ENCODE results near the gene PHETA1.
"Not testable (repeated sequence)": the region's sequence is repeated elsewhere in the genome, so short reads cannot be mapped to it uniquely, and the experiment has no call there.

Gene PHETA1

DNA sequence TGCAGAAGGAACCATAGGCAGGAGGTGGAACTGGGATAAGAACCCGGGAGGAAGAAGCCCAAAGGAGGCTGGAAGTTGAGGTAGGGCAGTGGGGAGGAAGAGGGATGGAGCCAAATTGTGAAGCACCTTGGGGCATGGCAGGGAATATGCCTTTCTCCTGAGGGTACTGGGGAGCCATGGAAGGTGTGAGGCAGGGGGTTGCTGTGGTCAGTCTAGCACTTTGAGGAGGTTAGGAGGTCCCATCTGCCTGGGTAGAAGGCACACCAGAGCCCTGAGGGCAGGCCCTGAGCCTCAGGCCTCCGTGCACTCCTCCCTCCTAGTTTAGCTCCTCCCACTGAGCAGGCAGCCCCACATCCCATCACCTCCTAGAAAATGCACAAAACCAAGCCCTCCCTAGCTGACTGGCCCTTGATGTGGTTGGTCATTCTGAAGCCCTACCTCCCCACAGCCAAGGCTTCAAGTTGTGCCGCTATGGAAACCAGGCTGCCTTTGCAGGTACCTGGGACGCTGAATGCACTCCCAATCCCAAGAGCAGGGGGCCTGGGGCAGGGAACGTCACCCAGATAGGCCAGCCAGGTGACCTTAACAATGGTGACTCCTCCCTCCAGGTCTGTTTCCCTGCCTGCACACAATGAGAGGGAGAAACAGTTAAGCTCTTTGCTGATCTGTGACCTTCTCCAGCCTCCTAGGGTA, 15.1 kb downstream of the PHETA1 start:
- intact Hi-C loops (cut with DNase I) = no loop called here
- peak in 2 of 10 donors; percentile 12 to 16 for DNase-seq

DNA sequence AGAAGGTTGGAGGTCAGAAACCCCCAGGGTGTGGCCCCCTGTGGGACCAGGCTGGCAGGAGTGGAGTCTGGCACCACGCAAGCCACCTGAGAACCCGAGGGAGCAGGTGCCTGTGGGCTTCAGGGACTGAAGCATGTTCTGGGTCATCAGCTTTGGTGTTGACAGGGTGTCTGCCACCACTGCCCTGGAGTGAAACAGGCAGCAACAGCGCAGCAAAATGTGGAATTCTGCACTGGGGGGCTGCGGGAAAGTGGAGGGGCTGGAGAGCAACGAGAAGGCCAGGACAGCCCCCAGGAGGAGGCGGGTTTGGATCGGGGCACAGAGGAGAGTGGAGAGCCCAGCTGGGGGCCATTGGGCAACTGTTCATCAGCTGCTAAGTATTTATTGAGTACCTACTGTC, 15.9 kb downstream of the PHETA1 start:
- peak in 2 of 10 donors; percentile 20 to 51 for DNase-seq
- intact Hi-C loops (cut with DNase I) = no loop called here

DNA sequence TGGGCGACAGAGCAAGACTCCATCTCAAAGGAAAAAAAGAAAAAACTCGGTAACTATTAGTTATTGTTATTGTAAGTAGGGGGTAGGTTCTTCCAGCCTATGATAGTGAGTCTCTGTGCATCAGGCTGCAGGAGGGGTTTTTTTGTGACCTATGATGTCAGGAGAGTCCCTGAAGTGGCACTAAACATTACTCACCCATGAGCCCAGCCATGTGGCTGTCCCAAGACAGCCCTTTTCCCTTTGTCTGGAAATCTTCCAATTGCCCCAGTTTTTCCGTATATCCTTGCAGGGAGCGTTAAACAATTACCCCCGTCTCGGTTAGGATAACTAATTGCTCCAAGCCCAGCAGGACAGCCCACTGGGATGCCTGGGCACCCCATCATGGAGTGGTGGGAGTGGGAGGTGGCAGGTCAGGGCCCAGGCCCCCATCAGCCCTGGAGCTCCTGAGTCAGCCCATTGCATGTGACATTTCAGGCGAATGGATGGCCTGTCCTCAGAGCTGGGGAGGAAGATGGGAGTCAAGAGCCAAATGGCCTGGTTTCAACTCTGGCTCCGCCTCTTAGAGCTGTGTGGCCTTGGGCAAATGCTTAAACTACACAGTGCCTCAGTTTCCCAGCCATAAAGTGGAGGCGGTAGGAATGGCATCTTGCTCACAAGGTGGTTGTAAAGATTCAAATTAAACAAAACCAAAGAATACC, 16.4 kb downstream of the PHETA1 start:
- intact Hi-C loops (cut with DNase I) = no loop called here
- peak in 2 of 10 donors; percentile 13 to 34 for DNase-seq

DNA sequence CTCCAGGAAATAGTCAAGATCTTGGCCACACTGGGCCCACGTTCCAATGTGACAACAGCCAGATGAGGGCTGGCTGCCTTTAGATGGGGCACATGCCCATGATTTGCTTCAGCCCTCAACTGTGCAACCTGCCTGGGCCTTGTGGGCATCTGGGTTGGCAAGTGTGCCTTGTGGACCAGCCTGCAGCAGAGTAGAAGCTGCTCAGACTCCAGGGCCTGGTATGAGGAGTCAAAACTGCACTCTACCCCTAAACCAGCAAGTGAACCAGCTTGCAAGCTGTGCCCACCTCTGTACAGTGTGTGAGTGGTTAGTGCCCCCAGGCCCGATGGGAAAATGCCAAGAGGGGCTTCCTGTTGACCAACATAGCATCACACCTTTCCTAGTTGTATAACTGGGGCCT, 17.9 kb downstream of the PHETA1 start:
- peak in 2 of 10 donors; percentile 23 to 56 for DNase-seq

DNA sequence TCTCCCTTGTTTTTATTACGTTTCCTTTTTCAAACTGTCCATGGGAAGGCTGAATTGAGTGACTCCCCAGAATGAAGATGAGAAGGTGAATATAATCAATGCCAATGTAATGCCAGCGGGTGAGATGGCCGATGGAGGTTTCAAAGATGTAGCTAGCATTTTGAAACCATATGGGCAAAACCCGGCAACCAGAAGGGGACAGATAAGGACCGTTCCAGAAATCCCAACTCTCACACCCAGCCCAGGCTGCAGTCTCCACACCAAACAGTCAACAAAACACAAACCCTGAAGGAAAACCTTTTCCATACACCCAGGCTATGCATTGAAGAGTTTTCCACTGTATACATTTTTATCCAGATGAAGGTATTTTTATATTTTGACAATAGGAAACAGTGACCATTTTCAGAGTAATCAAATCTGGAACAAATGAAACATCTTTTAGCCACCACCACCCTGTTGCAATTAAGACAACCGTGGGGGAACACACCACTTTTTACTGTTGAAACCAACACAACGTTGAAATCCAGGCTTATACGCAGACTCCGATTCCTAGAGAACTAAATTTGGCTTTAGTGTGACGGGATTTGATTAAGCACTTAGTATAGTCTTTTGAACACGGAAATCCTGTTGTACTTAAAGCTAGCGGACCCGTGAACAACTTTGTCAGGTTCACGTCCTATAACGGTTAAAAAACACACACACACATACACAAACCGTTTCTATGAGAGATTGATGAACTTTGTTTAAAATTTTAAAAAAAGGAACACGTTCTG, 19.0 kb downstream of the PHETA1 start:
- peak in 3 of 10 donors; percentile 4 to 35 (median 10) for DNase-seq
- intact Hi-C loops (cut with DNase I) = no loop called here

More for the DNA sequence above, 17.9 kb downstream of the PHETA1 start:
- intact Hi-C loops (cut with DNase I) = no loop called here

DNA sequence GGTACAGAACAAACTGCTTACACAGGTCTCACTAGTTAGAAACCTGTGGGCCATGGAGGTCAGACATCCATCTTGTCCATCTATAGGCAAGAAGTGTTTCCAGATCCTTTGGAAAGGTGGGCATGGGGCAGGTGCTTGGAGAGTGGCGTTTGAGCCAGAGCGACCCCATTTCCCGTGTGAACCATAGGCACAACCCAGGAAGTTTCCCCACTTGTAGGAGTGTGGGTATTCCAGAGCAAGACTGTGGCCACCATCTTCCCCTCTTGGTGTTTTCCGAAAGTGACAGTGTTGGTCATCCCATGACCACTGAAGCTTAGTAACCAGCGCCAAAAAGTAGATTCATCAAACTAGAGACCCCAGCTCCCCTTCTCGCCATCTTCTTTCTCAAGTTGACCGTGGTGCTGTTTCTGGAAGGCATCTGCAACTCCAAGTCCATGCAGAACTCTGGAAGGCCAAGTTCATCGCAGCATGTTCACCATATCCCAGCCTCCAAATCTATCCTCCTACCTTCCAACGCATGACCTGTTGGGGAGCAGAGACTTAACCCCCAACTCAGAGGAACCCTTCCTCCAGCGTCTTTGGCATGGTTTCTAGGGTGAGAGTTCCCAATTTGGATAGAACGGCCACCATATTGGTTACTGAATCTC, 19.7 kb downstream of the PHETA1 start:
- peak in 3 of 10 donors; percentile 13 to 45 (median 15) for DNase-seq
- intact Hi-C loops (cut with DNase I) = no loop called here

DNA sequence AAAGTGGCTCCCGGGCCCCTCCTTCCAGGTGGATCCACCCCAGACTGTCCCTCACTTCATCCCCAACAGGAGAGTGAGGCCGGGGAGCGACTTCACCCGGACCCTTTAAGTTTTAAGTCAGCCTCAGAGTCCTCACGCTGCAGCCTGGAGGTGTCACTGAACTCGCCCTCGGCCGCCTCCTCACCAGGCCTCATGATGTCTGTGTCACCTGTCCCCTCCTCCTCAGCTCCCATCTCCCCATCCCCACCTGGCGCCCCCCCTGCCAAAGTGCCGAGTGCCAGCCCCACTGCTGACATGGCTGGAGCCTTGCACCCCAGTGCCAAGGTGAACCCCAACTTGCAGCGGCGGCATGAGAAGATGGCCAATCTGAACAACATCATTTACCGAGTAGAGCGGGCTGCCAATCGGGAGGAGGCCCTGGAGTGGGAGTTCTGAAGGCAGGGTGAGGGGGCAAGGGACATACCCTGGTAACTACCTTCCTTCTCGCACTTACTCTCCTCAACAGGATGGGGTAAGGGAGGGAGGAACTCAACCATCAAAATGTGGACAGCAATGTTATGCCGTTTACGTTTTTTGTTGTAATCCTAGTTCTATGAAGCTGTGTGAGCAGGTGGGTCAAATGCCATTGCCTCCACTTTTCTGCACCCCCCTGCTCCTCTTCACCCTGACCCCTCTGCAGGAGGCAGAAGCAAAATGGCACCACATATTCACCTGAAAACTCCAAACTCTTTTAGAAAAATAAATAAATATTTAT, 20.8 kb downstream of the PHETA1 start:
- peak in 3 of 10 donors; percentile 47 to 78 (median 70) for DNase-seq
- intact Hi-C loops (cut with DNase I) = no loop called here

DNA sequence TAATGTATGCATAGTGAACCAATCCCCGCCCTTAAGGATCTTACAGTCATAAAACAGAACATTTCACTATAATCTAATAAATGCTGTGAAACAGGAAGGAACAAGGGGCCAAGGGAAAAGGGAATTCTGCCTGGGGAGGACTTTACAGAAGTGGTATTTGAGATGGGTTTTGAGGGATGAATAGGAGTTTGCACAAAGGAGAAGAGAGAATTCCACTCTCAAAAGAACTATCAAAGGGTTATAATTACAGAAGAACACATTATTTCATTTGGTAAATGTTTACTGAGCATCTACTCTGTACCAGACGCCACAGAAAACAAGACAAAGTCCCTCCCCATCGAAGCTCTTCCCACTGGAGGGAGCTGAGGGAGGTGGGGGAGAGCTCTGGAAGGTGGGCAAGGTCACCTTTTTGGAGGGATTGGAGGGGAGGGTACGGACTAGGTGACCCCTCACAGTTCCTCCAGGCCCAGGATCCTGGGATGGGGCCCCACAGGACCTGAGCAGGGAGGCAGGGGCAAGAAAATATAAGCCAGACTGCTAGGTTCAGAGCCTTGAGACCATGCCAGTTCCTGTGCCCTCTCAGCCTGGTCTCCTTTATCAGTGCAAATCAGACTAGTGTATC, 24.5 kb downstream of the PHETA1 start:
- DNase-seq = peak in 3 of 10 donors; percentile 5 to 17 (median 5)
- intact Hi-C loops (cut with DNase I) = no loop called here

DNA sequence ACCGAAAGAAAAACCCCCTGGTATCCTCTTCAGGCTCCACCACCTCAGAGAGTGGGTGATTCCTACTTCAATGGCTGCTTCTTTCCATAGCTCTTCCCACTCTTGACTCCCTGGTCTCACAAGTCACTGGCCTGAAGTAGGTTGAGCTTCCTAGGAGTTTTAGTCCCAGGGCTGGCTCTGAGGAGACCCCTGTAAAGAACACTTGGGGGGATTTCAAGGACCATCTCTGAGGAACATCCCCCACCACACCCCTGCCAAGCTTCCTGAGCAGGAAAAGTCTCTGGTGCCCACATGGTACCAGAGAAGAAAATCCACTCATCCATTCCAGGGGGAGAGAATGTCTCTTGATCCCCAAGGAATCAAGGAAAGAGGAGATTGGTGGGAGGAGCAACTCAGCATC, 25.7 kb downstream of the PHETA1 start:
- intact Hi-C loops (cut with DNase I) = no loop called here
- DNase-seq = peak in 2 of 10 donors; percentile 4 to 16

DNA sequence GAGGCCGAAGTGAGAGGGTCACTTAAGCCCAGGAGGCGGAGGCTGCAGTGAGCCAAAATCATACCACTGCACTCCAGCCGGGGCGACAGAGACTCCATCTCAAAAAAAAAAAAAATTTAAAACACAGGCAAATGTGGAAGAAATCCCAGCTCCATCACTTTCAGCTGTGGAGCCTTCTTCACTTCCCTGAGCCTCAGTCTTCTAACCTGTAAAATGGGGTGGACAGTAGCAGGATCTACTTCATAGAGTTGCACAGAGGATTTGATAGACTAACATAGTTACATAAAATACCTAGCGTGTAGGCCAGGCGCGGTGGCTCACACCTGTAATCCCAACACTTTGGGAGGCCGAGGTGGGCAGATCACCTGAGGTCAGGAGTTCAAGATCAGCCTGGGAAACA, 26.5 kb downstream of the PHETA1 start:
- peak in 3 of 10 donors; percentile 6 to 25 (median 18) for DNase-seq
- intact Hi-C loops (cut with DNase I) = no loop called here

DNA sequence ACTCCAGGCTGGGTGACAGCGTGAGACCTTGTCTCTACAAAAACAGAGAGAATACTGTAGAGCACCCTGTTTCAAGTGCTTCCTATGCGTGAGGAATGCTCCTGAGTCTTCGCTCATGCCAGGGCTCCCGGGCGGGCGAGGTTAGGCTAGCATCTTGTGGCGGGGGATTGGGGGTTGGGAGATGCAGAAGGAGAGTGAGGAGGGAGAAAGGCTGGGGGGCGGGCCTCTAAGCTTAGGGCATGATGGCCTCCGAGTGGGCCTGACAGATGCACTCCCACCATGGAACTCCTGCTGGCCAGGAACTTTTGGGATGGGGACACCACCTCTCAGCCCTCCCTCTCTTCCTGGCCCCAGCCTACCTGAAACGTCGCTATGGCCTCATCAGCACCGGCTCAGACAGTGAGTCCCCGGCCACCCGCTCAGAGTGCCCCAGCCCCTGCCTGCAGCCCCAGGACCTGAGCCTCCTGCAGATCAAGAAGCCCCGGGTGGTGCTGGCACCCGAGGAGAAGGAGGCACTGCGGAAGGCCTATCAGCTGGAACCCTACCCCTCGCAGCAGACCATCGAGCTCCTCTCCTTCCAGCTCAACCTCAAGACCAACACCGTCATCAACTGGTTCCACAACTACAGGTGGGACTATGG, 27.3 kb downstream of the PHETA1 start:
- intact Hi-C loops (cut with DNase I) = no loop called here
- DNase-seq = peak in 2 of 10 donors; percentile 58

DNA sequence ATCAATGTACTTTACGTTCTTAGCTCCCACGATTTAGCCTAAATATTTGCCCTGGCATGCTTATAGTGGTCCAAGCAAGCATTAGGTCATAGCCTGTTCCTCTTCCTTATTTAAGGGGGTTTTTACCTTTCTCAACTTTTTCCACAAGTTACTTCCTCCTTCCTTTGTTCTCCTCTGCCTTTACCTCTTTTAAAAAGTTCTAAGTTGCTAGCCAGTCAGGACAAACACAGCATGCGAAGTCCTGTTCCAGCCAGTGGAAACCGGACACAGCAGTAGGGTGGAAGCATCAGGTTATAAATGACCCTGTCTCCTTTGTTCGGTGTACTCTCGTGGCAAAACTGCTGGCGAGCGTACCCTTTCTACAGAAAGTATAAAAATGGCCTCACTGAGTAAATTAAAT, 28.2 kb downstream of the PHETA1 start:
- DNase-seq = peak in 1 of 10 donors; percentile 8
- intact Hi-C loops (cut with DNase I) = not testable (repeated sequence)

DNA sequence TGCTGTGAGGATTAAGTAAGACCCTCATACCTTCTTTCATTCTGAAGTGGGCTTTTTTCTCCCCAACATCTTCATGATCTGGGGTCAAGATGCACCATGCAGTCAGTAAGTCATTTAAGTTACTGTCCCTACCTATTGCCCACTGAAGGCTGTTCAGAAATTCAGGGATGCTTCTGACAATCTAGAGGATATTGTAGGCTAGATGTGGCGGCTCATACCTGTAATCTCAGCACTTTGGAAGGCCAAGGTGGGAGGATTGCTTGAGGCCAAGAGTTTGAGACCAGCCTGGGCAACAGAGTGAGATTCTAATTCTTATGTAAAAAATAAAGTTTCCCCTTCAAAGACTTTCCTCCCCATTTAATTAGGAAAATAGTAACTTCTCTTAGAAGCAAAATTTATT, 28.7 kb downstream of the PHETA1 start:
- intact Hi-C loops (cut with DNase I) = no loop called here
- peak in 1 of 10 donors; percentile 1 for DNase-seq

DNA sequence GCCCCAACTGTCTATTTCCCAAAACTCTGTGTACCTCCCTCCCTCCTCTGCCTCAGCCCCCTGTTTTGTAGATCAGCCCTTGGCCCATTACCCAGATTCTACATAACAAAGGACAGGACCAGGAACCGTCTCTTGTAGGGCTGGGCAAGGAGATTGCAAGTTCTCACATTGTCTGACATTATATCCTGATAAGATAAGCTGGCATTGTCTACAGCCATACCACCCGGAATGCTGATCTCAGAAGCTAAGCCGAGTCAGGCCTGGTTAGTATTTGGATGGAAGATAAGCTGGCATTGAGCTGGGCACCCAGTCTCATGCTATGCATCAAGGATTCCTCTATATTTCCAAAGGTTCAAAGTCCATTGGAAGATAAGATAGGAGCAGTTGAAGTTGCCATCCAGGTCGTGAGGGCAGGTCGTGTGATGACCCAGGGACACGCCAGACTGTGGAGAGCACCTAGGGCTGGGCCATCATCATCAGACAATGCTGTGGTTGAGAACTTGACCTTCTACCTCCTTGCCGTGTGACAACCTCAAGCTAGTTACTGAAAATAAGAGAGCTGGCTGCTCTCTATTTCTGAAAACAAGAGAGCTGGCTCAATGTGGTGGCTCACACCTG, 29.5 kb downstream of the PHETA1 start:
- intact Hi-C loops (cut with DNase I) = no loop called here
- peak in 2 of 10 donors; percentile 5 to 8 for DNase-seq

DNA sequence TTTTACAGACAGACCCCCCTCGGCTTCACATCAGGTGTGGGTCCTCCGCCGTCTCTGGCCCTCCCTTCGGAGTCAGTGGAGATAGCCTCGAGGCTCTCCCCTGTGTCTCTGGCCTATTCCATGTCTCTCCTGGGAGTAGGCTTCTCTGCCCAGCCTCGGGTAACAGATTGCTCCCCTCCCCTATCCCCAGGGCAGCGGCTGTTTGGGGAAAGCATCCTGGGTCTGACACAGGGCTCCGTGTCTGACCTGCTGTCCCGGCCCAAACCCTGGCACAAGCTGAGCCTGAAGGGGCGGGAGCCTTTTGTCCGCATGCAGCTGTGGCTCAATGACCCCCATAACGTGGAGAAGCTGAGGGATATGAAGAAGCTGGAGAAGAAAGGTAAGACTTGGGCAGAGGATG, 30.8 kb downstream of the PHETA1 start:
- intact Hi-C loops (cut with DNase I) = no loop called here
- DNase-seq = peak in 2 of 10 donors; percentile 52 to 61

DNA sequence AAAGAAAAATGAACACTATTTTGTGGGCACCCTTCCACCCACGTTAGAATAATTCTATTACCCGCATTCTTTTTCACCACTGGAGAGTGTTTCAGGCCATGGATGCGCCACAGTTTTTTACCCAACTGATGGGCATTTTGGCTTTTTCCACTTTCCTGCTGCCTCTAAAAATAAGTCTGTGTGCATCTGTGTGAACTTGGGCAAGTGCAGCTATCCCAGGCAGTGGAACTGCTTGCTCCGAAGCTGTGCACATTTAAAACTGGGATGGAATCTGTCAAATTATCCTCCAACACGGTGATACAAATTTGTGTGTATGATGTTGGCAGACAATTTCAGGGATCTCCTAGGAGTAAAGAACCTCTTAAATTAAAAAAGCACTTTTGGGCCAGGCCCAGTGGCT, 31.5 kb downstream of the PHETA1 start:
- DNase-seq = peak in 2 of 10 donors; percentile 5 to 17
- intact Hi-C loops (cut with DNase I) = no loop called here

DNA sequence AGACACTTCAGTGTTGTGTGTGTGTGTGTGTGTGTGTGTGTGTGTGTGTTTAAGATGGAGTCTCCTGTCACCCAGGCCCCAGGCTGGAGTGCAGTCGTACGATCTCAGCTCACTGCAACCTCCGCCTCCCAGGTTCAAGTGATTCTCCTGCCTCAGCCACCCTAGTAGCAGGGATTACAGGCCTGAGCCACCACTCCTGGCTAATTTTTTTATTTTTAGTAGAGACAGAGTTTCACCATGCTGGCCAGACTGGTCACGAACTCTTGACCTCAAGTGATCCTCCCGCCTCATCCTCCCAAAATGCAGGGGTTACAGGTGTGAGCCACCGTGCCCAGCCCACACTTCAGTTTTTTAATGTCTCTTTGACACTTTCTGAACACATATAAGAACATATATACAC, 32.5 kb downstream of the PHETA1 start:
- intact Hi-C loops (cut with DNase I) = not testable (repeated sequence)
- peak in 2 of 10 donors; percentile 3 to 43 for DNase-seq

DNA sequence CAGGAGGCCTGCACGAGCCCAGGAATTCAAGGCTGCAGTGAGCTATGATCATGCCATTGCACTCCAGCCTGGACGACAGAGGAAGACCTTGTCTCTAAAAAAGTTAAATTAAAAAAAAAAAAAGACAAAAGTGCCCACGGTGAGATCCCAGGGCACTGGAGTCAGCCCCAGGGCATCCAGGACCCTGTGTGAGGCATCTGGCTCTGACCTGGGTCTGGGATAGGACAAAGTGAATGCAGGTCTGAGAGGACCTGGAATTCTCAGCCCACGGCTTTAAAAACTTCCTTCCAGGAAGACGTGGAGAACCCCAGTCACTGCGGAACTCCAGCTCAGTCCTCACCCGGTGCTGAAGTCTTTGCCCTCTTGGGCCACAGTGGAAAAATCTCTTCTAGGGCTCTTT, 33.1 kb downstream of the PHETA1 start:
- peak in 2 of 10 donors; percentile 33 to 43 for DNase-seq
- intact Hi-C loops (cut with DNase I) = no loop called here
